GM19468 (cell line): ENCODE results near the gene CAMK1D.
"Not testable (repeated sequence)": the region's sequence is repeated elsewhere in the genome, so short reads cannot be mapped to it uniquely, and the experiment has no call there.

Source experiments
- ATAC-seq: cut with Tn5 transposase; IDR thresholded peaks from one replicate; pipeline ENCODE4 v1.9.1; 2021; ENCODE audit warnings: mild to moderate bottlenecking, moderate library complexity, moderate number of reproducible peaks; ENCODE audit not compliant: unreplicated experiment; ENCODE audit errors: extremely low read depth

CAMK1D gene

GRCh38 chr10:12702215-12702770 is 352.9 kb downstream of the CAMK1D start:
- ATAC-seq, result no peak

- ATAC-seq, result no peak
Observed at GRCh38 chr10:12703126-12703525, 353.8 kb downstream of the CAMK1D start.

GRCh38 chr10:12703813-12704212 is 354.5 kb downstream of the CAMK1D start:
- no peak for ATAC-seq

- no peak for ATAC-seq
Observed at GRCh38 chr10:12704488-12704887, 355.1 kb downstream of the CAMK1D start.

- no peak for ATAC-seq
Observed at GRCh38 chr10:12705943-12706342, 356.6 kb downstream of the CAMK1D start.

- no peak for ATAC-seq
Observed at GRCh38 chr10:12707461-12708185, 358.3 kb downstream of the CAMK1D start.

GRCh38 chr10:12709000-12709401 is 359.7 kb downstream of the CAMK1D start:
- no peak for ATAC-seq

- ATAC-seq, result no peak
Observed at GRCh38 chr10:12709521-12709963, 360.2 kb downstream of the CAMK1D start.

GRCh38 chr10:12710157-12710556 is 360.8 kb downstream of the CAMK1D start:
- no peak for ATAC-seq

GRCh38 chr10:12710594-12711349 is 361.4 kb downstream of the CAMK1D start:
- peak; percentile 73 for ATAC-seq

GRCh38 chr10:12711350-12711708 is 362.0 kb downstream of the CAMK1D start:
- ATAC-seq, result no peak

- ATAC-seq, result no peak
Observed at GRCh38 chr10:12712293-12712983, 363.1 kb downstream of the CAMK1D start.

- not testable (repeated sequence) for ATAC-seq
Observed at GRCh38 chr10:12712984-12713316, 363.6 kb downstream of the CAMK1D start.

- no peak for ATAC-seq
Observed at GRCh38 chr10:12716042-12716441, 366.7 kb downstream of the CAMK1D start.

GRCh38 chr10:12717981-12718707 is 368.8 kb downstream of the CAMK1D start:
- ATAC-seq, result no peak

- ATAC-seq, result no peak
Observed at GRCh38 chr10:12719365-12719764, 370.0 kb downstream of the CAMK1D start.

GRCh38 chr10:12720217-12720981 is 371.1 kb downstream of the CAMK1D start:
- no peak for ATAC-seq

- no peak for ATAC-seq
Observed at GRCh38 chr10:12721334-12721733, 372.0 kb downstream of the CAMK1D start.

GRCh38 chr10:12723220-12723619 is 373.9 kb downstream of the CAMK1D start:
- ATAC-seq, result no peak
